ENCODE results near the gene DSPP.
"Not testable (repeated sequence)": the region's sequence is repeated elsewhere in the genome, so short reads cannot be mapped to it uniquely, and the experiment has no call there.

The DSPP gene
- 0 reads per million in 2 donors for total RNA-seq

DNA sequence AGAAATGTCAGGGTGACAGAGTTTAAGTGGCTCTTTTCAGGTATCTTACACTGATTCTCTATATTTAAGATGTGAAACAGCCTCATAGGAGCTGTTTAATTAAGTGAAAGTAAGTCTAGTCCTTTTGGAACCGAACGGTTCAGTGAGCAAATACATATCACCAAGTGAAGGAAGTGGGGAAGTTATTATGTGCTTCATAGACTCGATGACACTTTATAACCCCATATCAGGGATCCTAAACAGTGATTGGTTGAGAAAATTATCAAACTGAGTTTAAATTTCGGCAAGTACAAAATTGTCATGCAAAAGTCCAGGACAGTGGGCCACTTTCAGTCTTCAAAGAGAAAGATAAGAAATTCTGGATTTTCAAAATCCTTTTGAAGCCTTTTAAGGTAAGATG, at the start of gene DSPP:
DSPP (plus strand) TSS at position 301 of the 400 bp plus-strand sequence. CDS start 2,380 bp downstream, outside the sequence.
- DNase-seq = no peak

DNA sequence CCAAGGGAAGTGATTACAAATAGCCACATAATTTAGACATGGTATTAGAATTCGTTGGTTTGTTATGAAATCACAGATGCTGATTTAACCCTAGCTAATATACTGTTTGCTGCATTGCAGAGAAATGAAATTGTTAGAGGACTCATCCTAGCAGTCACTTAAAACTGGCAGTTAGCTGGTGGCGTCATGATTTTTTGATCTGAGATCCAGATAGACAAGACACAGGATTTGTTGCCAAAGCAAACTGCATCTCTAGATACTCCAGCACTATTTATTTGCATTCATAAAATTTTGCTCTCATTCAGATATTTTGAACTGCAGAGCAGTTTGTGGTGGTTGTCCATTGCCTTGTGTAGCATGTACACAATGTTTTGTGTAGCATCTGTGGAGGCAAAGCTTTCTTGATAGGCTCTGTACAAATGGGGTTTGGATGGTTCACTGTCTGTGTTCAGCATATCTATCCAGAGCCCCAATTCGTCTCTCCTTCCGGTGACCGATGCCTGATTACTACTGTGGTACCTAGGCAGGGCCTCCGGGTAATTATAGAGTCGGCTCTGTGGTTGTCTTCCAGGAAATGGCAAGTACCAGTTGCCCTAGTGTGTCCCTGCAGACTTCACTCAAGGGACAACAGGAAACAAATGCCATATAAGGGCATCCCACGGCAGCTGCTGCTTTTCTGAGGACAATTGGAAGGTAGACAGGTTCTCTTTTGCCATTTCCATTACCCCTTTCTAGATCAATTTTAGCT, 49.1 kb upstream of the DSPP start:
- peak; percentile 1 for DNase-seq

DNA sequence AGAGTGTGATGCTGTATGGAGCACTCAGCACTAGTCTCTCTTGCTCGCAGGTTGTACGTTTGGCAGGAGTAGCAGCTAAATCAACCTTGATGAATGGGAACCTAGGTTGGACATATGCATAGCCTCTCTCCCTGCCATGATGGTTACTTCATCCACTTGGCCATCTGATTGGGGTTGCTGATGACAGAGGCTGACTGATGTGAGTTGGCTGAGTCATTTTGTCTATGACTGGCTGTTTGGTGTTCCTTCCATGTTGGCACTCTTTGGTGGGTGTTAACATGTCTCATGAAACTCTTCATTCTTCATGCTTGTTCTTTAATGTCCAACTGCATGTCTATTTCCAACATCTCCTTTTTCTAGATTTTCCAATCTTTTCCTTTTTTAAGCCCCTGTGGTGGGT, 47.5 kb upstream of the DSPP start:
- DNase-seq = no peak

DNA sequence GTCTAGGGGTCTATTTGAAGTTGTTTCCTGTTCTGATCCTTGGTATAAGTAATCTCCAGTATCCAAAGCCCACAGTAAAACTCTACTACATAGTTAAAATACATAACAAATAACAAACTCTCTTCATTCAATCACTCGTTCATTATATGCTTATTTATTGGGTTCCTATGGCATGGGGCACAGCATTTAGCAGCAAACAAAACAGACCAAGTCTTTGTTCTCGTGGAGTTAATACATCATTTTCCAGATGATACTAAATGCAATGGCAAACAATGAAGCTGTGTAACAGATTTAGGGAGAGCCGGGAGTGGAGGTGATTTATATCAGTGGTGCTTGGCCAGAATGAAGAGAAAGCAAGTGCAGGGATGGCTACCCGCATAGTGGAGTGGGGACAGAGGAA, 42.6 kb upstream of the DSPP start:
- no peak for DNase-seq

DNA sequence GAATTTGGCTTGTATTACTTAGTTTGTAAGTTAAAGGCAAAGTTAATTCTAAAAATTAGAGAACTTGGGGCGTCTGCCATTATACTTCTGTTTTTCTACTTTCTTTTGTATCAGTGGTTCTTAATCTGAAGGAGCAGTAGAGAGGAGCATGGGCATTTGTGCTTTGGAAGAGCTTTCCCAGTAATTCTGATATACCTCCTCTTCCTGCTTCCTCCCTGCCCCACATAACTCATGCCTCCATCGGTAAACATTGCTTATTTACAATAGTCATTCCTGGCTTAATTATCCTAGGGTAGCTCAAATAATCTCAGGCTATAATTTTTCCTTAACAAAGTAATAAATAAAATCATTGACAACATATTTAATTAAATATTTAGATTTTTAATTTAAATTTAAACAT, 42.1 kb upstream of the DSPP start:
- DNase-seq = no peak

DNA sequence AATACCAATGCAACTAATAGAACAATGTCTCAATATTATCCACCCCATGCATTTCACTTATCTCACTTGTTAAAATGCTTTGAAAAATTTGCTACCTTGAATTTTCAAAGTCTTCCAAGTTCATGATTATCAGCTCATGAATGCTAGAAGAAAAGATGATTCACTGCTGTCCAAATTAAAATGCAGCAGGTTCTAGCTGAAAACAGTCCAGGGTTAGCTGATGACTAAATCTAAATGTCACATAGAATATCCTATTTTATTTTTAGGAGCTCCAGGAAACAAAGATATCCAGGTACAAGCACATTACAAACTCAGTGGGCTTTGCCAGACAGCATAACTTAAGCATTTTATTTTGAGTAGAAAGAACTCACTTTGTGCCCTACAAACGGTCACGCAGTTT, 41.1 kb upstream of the DSPP start:
- DNase-seq = no peak

DNA sequence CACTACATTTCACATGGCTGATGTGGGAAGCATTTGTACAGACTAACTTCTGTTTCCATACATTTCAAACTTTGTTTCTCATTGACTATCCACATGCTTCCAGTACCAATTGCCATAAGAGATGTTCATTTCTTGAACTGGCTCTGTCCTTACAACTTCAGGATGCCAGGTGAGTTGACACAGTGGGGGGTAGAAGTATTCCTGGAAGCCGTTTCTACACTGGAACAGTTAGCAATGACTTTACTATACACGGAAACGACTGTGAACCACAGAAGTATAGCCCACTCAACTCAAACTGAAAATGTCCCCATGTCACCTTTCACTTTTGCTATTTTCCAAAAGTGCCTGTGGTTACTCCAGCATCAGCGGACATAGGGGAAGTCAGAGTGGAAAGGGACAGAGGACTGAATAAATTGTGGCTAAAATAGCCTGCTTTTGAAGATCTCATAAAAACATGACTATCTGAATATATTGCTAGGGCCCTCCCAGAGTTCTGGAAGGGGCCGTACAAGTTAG, 38.0 kb upstream of the DSPP start:
- DNase-seq = no peak

DNA sequence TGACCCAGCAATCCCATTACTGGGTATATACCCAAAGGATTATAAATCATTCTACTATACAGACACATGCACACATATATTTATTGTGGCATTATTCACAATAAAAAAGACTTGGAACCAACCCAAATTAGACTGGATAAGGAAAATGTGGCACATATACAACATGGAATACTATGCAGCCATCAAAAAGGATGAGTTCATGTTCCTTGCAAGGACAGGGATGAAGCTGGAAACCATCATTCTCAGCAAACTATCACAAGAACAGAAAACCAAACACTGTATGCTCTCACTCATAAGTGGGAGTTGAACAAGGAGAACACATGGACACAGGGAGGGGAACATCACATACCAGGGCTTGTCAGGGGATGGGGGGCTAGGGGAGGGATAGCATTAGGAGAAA, 34.0 kb upstream of the DSPP start:
- DNase-seq = not testable (repeated sequence)

DNA sequence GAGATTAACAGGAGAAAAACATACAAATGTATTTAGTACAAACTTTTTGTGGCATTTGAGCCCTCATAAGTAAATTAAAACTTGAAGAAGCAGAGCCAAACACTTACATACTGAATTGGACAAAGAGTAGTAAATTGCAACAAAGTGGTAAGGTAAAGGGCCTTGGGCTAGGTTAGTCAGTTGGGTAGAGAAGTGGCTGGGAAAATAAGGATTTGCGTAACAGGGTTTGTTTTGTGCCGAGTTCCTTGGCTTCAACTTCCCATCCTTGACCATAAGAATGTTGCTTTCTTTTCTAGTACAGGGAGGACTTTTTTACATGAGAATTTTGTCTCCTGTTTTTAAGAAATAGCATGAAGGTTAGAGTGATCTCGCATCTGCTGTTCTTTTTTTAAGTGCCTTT, 33.3 kb upstream of the DSPP start:
- no peak for DNase-seq

DNA sequence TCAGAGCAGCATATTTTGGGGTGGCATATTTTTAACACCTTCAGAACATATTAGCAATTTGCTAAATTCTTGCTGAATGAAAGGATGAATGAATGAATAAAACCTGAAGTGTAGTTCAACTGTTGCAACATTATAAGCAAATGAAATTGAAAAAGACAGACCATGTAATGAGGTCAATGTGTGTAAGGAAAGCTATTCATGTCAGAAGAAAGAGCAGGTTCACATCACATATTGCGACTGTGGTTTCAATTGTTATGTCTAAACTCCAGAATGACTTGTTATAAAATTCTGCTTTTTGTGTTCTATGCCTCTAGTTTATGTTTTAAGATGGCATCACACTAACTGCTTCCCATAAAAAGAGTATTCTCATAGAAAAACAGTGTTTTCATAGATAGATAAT, 32.9 kb upstream of the DSPP start:
- DNase-seq = no peak

DNA sequence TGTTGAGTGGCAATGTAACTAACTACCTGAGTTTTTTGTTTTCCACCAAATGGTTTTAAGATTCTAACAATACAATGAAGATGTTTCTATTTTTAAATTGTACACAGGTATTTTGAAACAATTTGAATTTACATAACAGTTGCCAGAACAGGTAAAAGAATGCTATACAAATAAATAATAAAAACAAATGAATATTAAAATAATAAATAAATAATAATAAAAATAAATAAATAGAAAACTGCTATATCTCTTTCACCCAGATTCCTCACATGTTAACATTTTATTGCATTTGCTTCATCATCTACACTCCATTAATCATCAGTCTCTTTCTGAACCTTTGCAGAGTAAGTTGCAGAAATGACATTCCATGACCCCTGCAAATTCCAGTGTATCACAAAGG, 32.3 kb upstream of the DSPP start:
- no peak for DNase-seq

DNA sequence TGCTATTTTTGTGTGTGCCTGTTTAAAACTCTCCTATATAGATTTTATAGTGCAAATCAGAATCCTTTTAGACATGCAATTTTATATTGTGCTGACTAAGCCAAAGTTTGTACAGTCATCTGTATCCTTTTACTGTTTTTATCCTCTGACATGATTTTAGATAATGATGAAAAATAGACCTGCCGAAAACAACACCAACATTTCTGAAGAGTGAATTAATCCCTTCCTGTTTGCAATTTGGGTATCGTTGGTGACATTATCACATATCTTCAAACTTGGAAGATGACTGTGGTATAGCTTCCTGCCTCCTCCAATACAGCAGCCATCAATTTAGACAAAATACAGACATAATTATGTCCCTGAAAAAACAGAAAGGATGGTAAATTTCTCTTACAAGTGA, 28.9 kb upstream of the DSPP start:
- no peak for DNase-seq

DNA sequence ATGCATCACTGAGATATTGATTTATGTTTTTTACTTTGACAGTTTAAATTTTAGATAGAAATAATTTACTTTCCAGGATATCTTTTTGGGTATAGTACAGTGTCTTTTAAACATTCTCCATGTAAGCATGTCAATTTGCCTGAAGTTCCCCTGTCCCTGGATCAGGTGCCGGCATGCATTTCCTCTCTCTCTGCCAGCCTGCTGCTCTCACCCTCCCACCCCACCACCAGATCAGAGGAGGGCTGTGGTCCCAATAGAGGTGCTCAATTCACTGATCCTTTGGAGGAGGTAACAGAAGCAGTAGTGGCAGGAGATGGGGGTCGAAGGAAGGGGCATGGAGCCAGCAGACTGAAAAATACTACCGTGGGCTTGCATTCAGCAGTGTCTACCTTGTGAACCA, 28.3 kb upstream of the DSPP start:
- no peak for DNase-seq

DNA sequence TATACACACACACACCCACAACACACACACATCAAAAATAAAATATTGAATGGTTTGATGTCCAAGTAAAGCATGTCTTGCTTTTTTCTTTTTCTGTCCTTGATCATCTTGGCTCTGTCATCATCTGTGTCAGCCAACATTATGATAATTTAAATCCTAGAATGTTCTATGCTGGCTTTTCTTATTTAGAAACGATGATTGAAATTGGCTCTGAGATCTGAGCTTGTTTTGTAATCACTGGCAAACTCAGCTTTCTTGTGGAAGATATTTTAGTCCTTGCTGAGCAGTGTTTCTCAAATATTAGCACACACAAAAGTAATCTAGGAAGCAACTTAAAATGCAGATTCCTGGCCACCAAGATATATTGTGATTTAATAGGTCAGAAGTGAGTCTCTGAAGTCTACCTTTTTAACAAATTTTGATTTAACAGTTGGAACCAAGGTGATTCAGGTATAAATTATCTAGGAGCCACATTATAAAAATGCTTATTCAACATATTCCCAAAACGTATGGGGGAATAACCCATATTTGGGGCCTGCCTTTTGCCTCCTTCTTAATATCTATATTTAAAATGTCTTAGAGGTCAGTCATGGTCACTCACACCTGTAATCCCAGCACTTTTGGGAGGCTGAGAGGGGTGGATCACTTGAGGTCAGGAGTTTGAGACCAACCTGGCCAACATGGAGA, 24.0 kb upstream of the DSPP start:
- no peak for DNase-seq

DNA sequence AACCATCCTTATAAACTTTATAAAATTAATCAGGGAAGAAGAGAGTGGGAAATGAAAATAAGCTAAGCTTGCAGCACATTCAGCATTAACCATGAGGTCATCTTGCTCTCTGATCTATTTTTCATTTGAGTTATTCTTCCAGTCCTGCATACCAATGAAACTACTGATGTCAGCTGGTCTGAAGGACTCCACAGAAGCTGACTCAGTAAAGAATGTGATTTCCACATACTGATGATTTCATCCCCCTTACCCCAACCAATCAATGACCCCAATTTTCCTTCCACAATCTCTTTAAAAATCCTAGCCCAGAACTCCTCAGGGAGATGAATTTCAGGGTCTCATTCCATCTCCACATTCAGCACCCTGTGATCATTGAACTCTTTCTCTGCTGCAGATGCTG, 18.8 kb upstream of the DSPP start:
- DNase-seq = no peak

DNA sequence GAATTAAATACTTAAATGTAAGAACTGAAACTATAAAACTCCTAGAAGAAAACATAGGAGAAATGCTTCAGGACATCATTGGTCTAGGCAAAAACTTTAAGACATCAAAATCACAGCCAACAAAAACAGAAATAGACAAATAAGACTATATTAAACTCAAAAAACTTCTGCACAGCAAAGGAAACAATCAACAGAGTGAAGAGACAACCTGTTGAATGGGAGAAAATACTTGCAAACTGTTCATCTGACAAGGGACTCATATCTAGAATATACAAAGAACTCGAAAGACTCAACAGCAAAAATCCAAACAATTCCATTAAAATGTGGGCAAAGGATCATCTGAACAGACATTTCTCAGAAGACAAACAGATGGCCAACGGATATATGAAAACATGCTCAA, 16.2 kb upstream of the DSPP start:
- no peak for DNase-seq

DNA sequence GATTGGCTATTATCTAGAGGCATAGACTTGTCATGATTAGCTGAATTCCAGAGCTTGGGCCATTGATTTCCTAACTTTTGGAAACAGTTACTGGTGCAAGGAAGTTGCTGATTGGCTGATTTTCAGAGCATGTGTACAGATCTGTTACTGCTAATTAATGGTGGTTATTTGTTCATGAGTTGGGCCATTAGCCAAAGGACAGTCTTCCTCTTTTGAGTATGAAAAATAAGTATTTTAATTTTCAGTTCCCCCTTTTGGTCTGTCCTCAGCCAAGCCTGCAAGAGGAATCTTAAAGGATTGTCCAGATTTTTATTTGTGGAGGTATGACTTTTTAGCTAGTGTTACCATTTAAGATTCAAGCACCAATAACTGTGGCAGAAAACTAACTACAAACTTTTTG, 7.0 kb upstream of the DSPP start:
- DNase-seq = no peak

DNA sequence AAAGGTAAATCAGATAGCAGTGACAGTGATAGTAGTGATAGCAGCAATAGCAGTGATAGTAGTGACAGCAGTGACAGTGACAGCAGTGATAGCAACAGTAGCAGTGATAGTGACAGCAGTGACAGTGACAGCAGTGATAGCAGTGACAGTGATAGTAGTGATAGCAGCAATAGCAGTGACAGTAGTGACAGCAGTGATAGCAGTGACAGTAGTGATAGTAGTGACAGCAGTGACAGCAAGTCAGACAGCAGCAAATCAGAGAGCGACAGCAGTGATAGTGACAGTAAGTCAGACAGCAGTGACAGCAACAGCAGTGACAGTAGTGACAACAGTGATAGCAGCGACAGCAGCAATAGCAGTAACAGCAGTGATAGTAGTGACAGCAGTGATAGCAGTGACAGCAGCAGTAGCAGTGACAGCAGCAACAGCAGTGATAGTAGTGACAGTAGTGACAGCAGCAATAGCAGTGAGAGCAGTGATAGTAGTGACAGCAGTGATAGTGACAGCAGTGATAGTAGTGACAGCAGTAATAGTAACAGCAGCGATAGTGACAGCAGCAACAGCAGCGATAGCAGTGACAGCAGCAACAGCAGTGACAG, 6.1 kb downstream of the DSPP start:
- no peak for DNase-seq

DNA sequence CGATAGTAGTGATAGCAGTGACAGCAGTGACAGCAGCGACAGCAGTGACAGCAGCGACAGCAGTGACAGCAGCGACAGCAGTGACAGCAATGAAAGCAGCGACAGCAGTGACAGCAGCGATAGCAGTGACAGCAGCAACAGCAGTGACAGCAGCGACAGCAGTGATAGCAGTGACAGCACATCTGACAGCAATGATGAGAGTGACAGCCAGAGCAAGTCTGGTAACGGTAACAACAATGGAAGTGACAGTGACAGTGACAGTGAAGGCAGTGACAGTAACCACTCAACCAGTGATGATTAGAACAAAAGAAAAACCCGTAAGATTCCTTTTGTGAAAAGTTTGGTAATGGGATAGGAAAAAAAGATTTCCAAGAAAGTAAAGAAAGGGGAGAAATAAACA, 7.9 kb downstream of the DSPP start:
- DNase-seq = no peak

DNA sequence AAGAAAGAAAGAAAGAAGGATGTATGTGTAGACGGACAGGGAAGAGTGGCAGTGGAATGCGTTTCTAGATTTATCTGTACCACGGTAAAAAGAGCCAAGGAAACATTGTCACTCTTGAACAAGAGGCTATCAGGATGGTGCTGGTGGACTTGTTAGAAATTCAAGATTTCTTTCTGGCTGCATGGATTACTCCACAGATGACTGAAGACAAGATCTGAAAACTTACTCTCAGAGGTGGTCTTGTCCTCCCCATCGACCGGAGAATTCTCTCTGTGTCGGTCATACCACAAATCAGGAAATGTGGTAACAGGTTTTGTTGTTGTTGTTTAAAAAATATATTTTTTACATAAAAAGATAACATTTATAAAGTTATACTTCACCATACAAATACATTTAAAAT, 11.8 kb downstream of the DSPP start:
- no peak for DNase-seq

DNA sequence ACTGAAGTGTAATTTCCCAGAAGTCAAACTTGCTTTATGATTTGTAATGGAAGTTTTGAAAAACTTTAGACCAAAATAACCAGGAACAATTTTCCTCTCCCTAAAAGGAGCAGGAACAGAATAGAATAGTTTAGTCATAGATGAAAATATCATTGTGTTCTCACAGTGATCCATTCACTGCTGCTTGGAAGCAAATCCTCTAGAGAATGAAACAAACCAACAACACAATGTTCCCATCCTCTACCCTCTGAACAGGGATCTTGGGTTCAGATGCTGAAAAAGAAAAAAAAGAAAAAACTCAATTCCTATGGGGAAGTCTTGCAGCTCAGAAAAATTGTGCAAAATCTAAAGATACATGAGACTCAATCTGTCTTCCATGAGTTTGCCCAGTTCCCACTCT, 12.2 kb downstream of the DSPP start:
- DNase-seq = no peak

DNA sequence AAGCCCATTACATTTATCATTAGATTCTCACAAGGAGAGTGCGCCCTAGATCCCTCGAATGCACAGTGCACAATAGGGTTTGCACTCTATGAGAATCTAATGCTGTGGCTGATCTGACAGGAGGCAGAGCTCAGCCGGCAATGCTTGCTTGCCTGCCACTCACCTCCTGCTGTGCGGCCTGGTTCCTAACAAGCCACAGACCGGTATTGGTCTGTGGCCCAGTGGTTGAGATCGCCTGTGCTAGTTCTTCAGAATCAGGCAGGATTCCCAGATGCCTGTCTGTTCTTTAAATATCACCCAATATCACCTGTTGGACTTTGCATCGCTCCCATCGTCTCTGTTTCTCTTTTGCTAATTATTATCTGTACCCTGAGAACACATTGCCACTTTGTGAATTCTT, 14.0 kb downstream of the DSPP start:
- no peak for DNase-seq

DNA sequence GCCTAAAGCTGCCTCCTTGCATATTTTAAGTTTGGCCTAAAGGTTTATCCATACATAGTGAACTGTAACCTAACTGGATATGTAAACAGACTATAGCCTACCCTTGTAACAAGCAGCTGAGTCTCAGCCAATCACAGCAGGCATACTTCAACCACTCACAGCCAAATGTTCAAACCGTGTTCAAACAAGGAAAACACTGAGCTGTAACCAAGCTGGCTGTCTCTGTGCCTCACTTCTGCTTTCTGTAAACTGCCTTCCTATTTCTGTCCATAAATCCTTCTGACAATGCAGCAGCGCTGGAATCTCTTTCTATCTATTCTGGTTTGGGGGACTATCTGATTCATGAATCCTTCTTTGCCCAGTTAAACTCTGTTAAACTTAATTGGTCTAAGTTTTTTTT, 16.4 kb downstream of the DSPP start:
- no peak for DNase-seq

DNA sequence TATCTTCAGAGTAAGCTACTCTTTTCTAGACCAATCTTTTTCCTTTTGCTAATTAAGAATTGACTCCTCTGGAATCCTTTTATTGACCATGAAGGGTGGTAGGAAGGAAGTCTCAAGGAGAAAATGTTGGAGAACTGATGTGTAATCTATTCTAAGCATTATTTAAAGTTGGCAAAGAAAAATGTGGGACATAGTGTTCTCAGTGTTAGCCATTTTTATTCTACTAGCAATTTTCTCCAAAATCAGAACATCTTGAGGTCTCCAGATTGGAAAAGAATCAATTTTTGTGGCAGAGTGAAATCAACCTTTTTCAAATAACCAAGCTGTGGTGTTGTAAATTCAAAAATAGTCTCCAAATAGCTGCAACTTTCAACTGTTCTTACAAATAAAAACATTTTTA, 23.3 kb downstream of the DSPP start:
- DNase-seq = no peak

All from T-helper 9 cell (primary cell).